K562 (cell line): ENCODE measurements around the gene CHTOP. TPM values are rescaled to one million over a fixed set of nuclear protein-coding genes. Genes with fewer than 3 reads are reported as not detected.

Experiments
- KAT7 ChIP-seq: sonication (generic); formaldehyde crosslinking; IDR thresholded peaks from 2 replicates; pipeline ENCODE4 v1.8.0; 2022; ENCODE audit warnings: missing genetic modification reagents, mild to moderate bottlenecking, borderline replicate concordance
- MED1 ChIP-seq: sonication (generic); formaldehyde crosslinking; IDR thresholded peaks from 2 replicates; pipeline ENCODE4 v1.8.1; 2023; ENCODE audit warnings: missing genetic modification reagents, borderline replicate concordance
- ZNF121 ChIP-seq: sonication (generic); formaldehyde crosslinking; conservative IDR thresholded peaks from 2 replicates; pipeline ENCODE4 v1.8.0; 2022; ENCODE audit warnings: missing genetic modification reagents
- polyA plus RNA-seq, 8 experiments: library from polyadenylated mRNA; depleted of rRNA in 4 of 8; stranded (reverse) in 5 of 8; unstranded in 3 of 8; fragments of >200 nt; fragmentation: Nextera tagmentation in 2 of 8; fragmentation: Illumina TruSeq in 1 of 8; extraction: Ambion mirVana in 2 of 8; extraction: Trizol in 1 of 8; gene quantifications; 2 replicates each; pipeline versions ENCODE4 v1.2.1 to v1.2.3, GENCODE V29; 2011 to 2014; ENCODE audit warnings: inconsistent platforms in 1 of 8, missing spikeins in 1 of 8
- total RNA-seq, 7 experiments: library from RNA; depleted of rRNA in 6 of 7; stranded (reverse); fragments of >200 nt in 6 of 7; fragmentation: Illumina TruSeq in 2 of 7; extraction: Trizol in 2 of 7; gene quantifications; 2 replicates each; pipeline versions ENCODE4 v1.2.1 to v1.2.3, GENCODE V29; 2011 to 2021; ENCODE audit warnings: low replicate concordance in 1 of 7
- TF ChIP-seq, protein P1 (sequence below): fragments of 200-600 bp; sonication (generic); IDR thresholded peaks from one replicate; pipeline ENCODE4 v1.6.1; 2012; ENCODE audit warnings: mild to moderate bottlenecking, low read depth, low read length, inconsistent platforms
- TF ChIP-seq, protein P2 (sequence below): fragments of 450-650 bp; IDR thresholded peaks from 2 replicates; pipeline ENCODE4 v1.6.1; 2016; ENCODE audit warnings: low read depth

CHTOP gene
- total and polyA plus RNA-seq, 9 of the 15 experiments (the other 6 are each of a cell fraction or from before 2014, with no cell fraction given): 10.2 to 91.8 (median 60.8) TPM

GRCh38 chr1:153627715-153628626, 5.9 kb upstream of the CHTOP start, which contains the start of gene S100A1 (continued):
- TF ChIP-seq, protein P1, sequence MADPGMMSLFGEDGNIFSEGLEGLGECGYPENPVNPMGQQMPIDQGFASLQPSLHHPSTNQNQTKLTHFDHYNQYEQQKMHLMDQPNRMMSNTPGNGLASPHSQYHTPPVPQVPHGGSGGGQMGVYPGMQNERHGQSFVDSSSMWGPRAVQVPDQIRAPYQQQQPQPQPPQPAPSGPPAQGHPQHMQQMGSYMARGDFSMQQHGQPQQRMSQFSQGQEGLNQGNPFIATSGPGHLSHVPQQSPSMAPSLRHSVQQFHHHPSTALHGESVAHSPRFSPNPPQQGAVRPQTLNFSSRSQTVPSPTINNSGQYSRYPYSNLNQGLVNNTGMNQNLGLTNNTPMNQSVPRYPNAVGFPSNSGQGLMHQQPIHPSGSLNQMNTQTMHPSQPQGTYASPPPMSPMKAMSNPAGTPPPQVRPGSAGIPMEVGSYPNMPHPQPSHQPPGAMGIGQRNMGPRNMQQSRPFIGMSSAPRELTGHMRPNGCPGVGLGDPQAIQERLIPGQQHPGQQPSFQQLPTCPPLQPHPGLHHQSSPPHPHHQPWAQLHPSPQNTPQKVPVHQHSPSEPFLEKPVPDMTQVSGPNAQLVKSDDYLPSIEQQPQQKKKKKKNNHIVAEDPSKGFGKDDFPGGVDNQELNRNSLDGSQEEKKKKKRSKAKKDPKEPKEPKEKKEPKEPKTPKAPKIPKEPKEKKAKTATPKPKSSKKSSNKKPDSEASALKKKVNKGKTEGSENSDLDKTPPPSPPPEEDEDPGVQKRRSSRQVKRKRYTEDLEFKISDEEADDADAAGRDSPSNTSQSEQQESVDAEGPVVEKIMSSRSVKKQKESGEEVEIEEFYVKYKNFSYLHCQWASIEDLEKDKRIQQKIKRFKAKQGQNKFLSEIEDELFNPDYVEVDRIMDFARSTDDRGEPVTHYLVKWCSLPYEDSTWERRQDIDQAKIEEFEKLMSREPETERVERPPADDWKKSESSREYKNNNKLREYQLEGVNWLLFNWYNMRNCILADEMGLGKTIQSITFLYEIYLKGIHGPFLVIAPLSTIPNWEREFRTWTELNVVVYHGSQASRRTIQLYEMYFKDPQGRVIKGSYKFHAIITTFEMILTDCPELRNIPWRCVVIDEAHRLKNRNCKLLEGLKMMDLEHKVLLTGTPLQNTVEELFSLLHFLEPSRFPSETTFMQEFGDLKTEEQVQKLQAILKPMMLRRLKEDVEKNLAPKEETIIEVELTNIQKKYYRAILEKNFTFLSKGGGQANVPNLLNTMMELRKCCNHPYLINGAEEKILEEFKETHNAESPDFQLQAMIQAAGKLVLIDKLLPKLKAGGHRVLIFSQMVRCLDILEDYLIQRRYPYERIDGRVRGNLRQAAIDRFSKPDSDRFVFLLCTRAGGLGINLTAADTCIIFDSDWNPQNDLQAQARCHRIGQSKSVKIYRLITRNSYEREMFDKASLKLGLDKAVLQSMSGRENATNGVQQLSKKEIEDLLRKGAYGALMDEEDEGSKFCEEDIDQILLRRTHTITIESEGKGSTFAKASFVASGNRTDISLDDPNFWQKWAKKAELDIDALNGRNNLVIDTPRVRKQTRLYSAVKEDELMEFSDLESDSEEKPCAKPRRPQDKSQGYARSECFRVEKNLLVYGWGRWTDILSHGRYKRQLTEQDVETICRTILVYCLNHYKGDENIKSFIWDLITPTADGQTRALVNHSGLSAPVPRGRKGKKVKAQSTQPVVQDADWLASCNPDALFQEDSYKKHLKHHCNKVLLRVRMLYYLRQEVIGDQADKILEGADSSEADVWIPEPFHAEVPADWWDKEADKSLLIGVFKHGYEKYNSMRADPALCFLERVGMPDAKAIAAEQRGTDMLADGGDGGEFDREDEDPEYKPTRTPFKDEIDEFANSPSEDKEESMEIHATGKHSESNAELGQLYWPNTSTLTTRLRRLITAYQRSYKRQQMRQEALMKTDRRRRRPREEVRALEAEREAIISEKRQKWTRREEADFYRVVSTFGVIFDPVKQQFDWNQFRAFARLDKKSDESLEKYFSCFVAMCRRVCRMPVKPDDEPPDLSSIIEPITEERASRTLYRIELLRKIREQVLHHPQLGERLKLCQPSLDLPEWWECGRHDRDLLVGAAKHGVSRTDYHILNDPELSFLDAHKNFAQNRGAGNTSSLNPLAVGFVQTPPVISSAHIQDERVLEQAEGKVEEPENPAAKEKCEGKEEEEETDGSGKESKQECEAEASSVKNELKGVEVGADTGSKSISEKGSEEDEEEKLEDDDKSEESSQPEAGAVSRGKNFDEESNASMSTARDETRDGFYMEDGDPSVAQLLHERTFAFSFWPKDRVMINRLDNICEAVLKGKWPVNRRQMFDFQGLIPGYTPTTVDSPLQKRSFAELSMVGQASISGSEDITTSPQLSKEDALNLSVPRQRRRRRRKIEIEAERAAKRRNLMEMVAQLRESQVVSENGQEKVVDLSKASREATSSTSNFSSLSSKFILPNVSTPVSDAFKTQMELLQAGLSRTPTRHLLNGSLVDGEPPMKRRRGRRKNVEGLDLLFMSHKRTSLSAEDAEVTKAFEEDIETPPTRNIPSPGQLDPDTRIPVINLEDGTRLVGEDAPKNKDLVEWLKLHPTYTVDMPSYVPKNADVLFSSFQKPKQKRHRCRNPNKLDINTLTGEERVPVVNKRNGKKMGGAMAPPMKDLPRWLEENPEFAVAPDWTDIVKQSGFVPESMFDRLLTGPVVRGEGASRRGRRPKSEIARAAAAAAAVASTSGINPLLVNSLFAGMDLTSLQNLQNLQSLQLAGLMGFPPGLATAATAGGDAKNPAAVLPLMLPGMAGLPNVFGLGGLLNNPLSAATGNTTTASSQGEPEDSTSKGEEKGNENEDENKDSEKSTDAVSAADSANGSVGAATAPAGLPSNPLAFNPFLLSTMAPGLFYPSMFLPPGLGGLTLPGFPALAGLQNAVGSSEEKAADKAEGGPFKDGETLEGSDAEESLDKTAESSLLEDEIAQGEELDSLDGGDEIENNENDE: no peak
- TF ChIP-seq, protein P2, sequence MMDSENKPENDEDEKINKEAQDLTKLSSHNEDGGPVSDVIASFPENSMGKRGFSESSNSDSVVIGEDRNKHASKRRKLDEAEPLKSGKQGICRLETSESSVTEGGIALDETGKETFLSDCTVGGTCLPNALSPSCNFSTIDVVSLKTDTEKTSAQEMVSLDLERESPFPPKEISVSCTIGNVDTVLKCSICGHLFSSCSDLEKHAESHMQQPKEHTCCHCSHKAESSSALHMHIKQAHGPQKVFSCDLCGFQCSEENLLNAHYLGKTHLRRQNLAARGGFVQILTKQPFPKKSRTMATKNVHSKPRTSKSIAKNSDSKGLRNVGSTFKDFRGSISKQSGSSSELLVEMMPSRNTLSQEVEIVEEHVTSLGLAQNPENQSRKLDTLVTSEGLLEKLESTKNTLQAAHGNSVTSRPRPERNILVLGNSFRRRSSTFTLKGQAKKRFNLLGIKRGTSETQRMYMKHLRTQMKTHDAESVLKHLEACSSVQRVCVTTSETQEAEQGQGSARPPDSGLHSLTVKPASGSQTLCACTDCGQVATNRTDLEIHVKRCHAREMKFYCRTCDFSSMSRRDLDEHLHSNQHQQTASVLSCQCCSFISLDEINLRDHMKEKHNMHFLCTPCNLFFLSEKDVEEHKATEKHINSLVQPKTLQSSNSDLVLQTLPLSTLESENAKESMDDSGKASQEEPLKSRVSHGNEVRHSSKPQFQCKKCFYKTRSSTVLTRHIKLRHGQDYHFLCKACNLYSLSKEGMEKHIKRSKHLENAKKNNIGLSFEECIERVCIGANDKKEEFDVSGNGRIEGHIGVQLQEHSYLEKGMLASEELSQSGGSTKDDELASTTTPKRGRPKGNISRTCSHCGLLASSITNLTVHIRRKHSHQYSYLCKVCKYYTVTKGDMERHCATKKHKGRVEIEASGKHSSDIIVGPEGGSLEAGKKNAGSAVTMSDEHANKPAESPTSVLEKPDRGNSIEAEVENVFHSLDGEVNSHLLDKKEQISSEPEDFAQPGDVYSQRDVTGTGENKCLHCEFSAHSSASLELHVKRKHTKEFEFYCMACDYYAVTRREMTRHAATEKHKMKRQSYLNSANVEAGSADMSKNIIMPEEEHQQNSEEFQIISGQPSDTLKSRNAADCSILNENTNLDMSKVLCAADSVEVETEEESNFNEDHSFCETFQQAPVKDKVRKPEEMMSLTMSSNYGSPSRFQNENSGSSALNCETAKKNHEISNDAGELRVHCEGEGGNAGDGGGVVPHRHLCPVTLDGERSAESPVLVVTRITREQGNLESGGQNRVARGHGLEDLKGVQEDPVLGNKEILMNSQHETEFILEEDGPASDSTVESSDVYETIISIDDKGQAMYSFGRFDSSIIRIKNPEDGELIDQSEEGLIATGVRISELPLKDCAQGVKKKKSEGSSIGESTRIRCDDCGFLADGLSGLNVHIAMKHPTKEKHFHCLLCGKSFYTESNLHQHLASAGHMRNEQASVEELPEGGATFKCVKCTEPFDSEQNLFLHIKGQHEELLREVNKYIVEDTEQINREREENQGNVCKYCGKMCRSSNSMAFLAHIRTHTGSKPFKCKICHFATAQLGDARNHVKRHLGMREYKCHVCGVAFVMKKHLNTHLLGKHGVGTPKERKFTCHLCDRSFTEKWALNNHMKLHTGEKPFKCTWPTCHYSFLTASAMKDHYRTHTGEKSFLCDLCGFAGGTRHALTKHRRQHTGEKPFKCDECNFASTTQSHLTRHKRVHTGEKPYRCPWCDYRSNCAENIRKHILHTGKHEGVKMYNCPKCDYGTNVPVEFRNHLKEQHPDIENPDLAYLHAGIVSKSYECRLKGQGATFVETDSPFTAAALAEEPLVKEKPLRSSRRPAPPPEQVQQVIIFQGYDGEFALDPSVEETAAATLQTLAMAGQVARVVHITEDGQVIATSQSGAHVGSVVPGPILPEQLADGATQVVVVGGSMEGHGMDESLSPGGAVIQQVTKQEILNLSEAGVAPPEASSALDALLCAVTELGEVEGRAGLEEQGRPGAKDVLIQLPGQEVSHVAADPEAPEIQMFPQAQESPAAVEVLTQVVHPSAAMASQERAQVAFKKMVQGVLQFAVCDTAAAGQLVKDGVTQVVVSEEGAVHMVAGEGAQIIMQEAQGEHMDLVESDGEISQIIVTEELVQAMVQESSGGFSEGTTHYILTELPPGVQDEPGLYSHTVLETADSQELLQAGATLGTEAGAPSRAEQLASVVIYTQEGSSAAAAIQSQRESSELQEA: no peak
- TF ChIP-seq KAT7 (CRISPR knock-in tag) (no peak), ZNF121 (no peak), MED1 (no peak)
